Osteocyte (in vitro differentiated cells): ENCODE data around the gene TJP3. TPM values are rescaled to one million over a fixed set of nuclear protein-coding genes. Genes with fewer than 3 reads are reported as not detected.

Experiments
- DNase-seq: peaks from one replicate; pipeline ENCODE4 v3.0.0; 2021; ENCODE audit warnings: mixed read lengths; ENCODE audit not compliant: unreplicated experiment; ENCODE audit errors: extremely low spot score
- H3K27ac Mint-ChIP-seq: one replicate; pipeline ENCODE4 v1.8.0; 2021; ENCODE audit warnings: mild to moderate bottlenecking, mixed read lengths; ENCODE audit not compliant: unreplicated experiment
- H3K27me3 Mint-ChIP-seq: one replicate; pipeline ENCODE4 v1.8.0; 2021; ENCODE audit warnings: mixed read lengths; ENCODE audit not compliant: unreplicated experiment
- H3K36me3 Mint-ChIP-seq: one replicate; pipeline ENCODE4 v1.8.0; 2021; ENCODE audit warnings: mixed read lengths; ENCODE audit not compliant: unreplicated experiment
- H3K4me1 Mint-ChIP-seq: one replicate; pipeline ENCODE4 v1.8.0; 2021; ENCODE audit warnings: mixed read lengths; ENCODE audit not compliant: unreplicated experiment
- H3K4me3 Mint-ChIP-seq: one replicate; pipeline ENCODE4 v1.8.0; 2021; ENCODE audit warnings: mild to moderate bottlenecking, moderate library complexity, mixed read lengths; ENCODE audit not compliant: unreplicated experiment
- H3K9me3 Mint-ChIP-seq: one replicate; pipeline ENCODE4 v1.8.0; 2021; ENCODE audit warnings: mixed read lengths; ENCODE audit not compliant: unreplicated experiment
- total RNA-seq: library from RNA; stranded (reverse); gene quantifications from 2 replicates; pipeline ENCODE4 v1.2.1, GENCODE V29; 2021
- TF ChIP-seq, protein P1 (sequence below): fragments of 200-600 bp; sonication (generic); IDR thresholded peaks from 2 replicates; pipeline ENCODE4 v1.5.0; 2021; ENCODE audit warnings: antibody characterized with exemption, mild to moderate bottlenecking, moderate library complexity

TJP3 gene
- total RNA-seq, 1 donor from 2014 or later = not detected

- Mint-ChIP-seq H3K27me3 (no peaks in the 10 kb centered on the region), H3K9me3 (no peaks in the 10 kb centered on the region), H3K4me1 (no peaks in the 10 kb centered on the region), H3K4me3 (no peak overlapping the region), H3K36me3 (peaks cover 10% of the 10 kb centered on the region), H3K27ac (no peak overlapping the region)
- TF ChIP-seq, protein P1, sequence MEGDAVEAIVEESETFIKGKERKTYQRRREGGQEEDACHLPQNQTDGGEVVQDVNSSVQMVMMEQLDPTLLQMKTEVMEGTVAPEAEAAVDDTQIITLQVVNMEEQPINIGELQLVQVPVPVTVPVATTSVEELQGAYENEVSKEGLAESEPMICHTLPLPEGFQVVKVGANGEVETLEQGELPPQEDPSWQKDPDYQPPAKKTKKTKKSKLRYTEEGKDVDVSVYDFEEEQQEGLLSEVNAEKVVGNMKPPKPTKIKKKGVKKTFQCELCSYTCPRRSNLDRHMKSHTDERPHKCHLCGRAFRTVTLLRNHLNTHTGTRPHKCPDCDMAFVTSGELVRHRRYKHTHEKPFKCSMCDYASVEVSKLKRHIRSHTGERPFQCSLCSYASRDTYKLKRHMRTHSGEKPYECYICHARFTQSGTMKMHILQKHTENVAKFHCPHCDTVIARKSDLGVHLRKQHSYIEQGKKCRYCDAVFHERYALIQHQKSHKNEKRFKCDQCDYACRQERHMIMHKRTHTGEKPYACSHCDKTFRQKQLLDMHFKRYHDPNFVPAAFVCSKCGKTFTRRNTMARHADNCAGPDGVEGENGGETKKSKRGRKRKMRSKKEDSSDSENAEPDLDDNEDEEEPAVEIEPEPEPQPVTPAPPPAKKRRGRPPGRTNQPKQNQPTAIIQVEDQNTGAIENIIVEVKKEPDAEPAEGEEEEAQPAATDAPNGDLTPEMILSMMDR = no peak
- no peak for DNase-seq
Observed at GRCh38 chr19:3768748-3769099, 60.5 kb downstream of the TJP3 start.

DNA sequence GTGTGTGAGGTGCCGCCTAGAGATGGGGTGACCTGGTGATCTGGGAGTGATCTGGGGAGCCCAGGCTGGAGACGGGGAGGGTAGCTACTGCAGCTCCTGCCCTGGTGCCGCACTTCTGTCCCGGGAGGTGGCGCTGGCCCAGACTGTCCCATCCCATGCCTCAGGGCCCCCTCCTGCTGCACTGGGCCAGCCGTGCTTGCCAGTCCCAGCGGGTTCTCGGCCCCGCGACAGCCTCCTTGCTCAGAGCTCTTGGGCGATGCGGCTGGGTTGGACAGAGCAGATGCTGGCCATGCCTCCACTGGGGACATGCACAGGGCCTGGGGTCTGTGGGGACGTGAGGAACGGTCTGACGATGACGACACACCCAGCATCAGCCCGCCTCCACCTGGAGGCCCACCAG, 61.3 kb downstream of the TJP3 start:
- Mint-ChIP-seq H3K4me1 (no peaks in the 10 kb centered on the region), H3K9me3 (no peaks in the 10 kb centered on the region), H3K27me3 (no peaks in the 10 kb centered on the region), H3K4me3 (no peak overlapping the region), H3K36me3 (peaks cover 10% of the 10 kb centered on the region), H3K27ac (no peak overlapping the region)
- TF ChIP-seq, protein P1 = no peak
- DNase-seq = no peak

DNA sequence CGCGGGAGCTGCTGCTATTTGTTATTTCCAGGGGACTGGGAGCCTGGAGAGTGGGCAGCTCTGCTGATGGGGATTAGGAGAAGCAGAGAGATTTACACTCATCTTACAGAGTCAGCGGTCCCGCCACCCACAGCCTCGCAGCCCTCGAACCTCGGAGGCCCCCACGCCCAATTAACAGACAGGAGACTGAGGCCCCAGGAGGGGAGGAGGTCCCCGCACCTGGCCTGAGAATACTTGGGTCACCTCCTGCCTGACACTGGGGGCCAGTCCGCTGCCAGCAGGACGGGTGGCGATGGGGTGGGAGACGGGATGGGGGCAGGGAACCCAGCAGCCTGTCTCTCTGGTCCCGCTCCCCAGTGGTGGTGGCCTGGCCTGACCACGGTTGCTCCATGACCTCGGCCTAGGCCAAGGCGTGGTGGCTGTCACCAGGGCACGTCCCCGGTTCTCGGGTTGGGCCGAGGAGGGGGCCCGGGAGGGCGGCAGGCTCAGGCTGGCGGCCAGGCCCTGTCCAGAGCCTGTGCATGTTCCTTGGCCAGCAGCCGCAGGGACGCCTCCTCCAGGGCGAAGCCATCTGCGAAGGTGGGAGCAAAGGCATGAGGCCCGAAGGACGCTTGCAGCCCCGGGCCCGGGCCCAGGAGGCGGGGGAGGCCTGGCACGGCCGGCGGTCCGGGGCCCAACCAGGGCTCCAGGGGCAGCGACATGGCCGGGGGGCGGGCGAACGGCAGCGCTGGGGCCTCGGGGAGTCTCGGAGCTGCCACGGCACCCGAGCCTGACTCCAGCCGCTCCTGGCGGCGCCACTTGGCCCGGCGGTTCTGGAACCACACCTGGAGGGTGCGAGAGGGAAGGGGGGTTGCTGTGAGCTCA, 62.2 kb downstream of the TJP3 start:
- Mint-ChIP-seq H3K36me3 (peaks cover 10% of the 10 kb centered on the region), H3K9me3 (no peaks in the 10 kb centered on the region), H3K4me3 (no peak overlapping the region), H3K4me1 (no peaks in the 10 kb centered on the region), H3K27me3 (no peaks in the 10 kb centered on the region), H3K27ac (no peak overlapping the region)
- TF ChIP-seq, protein P1 = no peak
- DNase-seq = no peak

DNA sequence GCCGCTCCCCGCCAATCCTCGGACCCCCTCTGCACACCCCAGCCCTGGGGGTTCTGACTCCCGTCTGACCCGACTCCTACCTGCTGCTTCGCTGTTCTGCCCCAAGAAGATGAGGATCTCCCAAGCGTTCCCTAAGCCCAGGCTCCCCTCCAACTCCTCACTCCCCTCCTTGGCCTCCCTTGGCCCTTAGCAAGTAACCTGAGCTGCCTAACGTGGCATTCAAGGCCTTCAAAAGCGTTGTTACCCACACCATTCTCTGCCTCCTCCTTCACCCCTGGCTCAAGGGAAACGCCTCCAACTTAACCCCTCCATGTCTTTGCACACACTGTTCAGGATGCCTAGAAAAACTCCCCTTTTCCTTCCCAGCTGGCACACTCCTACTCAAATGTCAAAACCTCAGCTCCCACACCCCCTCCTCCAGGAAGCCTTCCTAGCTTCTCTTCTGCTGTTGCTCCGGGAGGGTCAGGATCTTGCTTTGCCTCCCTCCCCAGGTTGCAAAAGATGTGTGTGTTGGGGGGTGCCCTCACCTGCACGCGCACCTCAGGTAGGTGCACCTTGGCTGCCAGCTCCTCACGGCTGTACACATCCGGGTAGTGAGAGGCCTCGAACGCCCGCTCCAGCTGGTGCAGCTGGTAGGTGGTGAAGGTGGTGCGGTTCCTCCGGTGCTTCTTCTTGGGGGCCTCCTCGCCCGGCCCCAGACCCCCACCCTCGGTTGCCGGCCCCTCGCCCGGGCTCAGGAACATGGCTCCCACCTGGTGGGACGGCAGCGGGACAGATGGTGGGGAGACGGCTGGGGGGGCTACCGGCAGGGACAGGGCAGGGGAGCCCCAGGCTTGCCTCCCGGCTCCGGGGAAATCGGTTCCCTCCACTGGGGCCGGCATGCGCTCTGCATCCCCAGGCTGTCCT, 63.1 kb downstream of the TJP3 start:
- no peaks in the 10 kb centered on the region for H3K9me3 Mint-ChIP-seq
- no peak for DNase-seq
- no peaks in the 10 kb centered on the region for H3K4me1 Mint-ChIP-seq
- peaks cover 9% of the 10 kb centered on the region for H3K36me3 Mint-ChIP-seq
- TF ChIP-seq, protein P1 = no peak
- no peaks in the 10 kb centered on the region for H3K27me3 Mint-ChIP-seq
- no peak overlapping the region for H3K4me3 Mint-ChIP-seq
- no peak overlapping the region for H3K27ac Mint-ChIP-seq
